ENCODE measurements around the gene GATAD2B. TPM values are rescaled to one million over a fixed set of nuclear protein-coding genes. Genes with fewer than 3 reads are reported as not detected.

Gene GATAD2B
- 1 to 10 TPM; 2.6 to 5.6 (median 4.4) TPM for polyA plus RNA-seq

DNA sequence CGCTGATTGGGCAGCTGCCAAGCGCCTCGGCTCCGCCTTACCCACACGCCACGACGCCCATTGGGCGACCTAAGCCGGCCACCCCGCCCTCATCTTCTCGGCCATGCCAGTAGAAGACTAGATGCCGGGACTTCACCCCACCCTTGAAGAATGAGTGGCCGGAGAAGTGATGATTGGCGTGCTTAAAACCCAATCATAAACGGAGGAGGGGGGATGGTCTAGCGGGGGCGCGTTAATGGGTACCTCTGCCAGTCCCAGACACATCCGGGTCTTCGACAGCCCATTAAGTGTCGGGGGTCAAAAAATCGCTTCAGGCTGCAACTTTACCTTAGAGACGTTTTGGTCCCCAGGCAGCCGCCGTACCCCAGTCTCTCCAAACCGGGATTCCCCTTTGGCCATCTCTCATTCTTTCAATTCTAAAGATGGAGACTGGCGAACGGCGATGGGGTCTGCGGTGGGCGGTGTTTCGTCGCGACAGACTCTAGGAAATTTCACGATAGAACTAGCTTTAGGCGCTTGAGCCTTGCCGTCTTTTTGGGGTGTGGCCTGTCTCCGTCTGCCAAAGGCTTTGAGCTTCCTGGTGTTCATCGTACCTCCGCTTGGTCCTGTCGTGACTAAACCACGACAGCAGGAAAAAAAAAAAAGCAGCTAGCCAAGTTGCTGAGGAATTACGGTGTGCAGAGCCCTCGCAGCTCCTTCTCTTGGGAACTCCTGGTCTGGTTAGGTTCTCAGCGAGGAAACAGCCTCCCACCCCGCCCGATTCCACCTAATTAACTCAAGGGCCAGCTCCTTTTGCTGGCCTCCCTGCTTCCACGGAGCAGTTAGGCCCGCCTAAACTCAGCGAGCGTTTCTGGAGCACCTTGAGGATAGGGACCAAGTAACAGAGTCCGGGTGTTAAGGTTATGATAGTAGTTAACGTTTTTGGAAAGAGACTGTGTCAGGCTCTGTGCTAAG, at the start of gene GATAD2B:
Gene GATAD2B, minus strand, starts transcription at position 1 of the 954 bp plus-strand sequence. CDS start 94,625 bp downstream, outside the sequence.
- 0 to 1% (median 0%) methylated on average over 53 of the region's 53 CpGs for WGBS, 3 donors
- H3K27ac ChIP-seq (ENCODE audit: low read depth, low read length) = no peak within 1 kb of the TSS

DNA sequence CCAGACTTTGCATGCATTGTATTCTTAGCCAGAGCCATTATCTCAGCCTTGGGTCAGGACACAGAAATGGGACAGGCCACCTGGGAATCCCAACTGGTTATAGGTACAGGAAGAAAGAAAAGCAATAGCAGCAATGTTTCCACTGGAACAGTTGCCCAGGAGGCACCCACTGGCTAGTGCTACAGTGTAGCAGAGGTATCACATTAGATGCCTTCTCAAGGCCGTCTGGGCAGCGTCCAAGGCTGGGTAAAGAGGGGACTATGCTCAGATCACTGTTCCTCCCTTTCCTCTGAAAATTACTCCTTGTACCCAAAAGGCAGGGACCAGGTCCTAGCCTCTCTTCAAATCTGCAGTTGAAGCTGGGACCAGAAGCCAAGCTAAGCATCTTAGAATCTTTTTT, 47.6 kb upstream of the GATAD2B start:
- 56 to 90% (median 83%) methylated on average over 2 of the region's 2 CpGs for WGBS, 3 donors
- no peak overlapping the region for H3K27ac ChIP-seq (ENCODE audit: low read depth, low read length)

DNA sequence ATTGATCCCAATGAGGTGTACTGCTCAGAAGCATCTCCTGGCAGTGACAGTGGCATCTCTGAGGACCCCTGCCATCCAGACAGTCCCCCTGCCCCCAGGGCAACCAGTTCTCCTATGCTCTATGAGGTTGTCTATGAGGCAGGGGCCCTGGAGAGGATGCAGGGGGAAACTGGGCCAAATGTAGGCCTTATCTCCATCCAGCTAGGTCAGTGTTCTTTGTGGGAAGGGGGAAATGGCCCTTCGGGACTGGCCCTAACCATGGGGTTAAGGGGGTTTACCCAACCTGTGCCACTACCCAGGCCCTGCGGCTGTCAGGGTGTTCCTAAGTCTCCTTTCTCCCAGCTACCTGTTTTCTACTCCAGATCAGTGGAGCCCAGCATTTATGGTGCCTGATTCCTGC, 46.2 kb upstream of the GATAD2B start:
- H3K27ac ChIP-seq (ENCODE audit: low read depth, low read length) = no peak overlapping the region
- WGBS, 3 donors = 88 to 95% (median 90%) methylated on average over 2 of the region's 2 CpGs

DNA sequence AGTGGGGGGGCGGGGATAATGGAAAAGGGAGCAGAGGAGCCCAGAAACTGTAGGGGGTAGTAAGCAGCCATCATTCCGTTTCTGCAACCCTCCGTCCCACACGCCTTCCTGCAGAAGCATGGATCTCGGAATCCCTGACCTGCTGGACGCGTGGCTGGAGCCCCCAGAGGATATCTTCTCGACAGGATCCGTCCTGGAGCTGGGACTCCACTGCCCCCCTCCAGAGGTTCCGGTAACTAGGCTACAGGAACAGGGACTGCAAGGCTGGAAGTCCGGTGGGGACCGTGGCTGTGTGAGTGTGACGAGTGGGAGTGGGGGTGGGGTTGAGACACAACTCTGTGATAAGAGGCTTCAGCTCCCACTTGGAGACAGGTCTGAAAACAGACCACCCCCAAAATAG, 45.6 kb upstream of the GATAD2B start:
- 5 to 11% (median 9%) methylated on average over 13 of the region's 13 CpGs for WGBS, 3 donors

DNA sequence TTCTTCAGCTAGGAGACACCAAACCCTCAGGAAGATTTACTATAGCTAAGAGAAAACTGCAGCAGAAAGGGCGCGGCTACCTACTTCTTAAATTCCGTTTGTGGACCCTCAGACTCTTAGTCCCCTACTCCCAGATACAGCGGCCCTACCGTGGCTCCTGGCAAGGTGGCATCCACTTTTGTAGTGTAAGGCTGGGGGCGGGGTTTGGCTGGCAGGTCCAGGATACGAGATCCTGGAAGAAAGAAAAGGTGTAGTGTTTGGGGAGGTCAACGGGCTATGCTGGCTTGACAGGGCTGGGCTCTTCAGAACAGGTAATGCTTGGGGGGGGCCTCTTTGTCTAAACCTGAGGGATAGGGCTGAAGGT, 45.2 kb upstream of the GATAD2B start:
- H3K27ac ChIP-seq (ENCODE audit: low read depth, low read length) = no peak overlapping the region
- 0 to 1% (median 1%) methylated on average over 8 of the region's 8 CpGs for WGBS, 3 donors

More for the DNA sequence above, 45.6 kb upstream of the GATAD2B start:
- no peak overlapping the region for H3K27ac ChIP-seq (ENCODE audit: low read depth, low read length)

DNA sequence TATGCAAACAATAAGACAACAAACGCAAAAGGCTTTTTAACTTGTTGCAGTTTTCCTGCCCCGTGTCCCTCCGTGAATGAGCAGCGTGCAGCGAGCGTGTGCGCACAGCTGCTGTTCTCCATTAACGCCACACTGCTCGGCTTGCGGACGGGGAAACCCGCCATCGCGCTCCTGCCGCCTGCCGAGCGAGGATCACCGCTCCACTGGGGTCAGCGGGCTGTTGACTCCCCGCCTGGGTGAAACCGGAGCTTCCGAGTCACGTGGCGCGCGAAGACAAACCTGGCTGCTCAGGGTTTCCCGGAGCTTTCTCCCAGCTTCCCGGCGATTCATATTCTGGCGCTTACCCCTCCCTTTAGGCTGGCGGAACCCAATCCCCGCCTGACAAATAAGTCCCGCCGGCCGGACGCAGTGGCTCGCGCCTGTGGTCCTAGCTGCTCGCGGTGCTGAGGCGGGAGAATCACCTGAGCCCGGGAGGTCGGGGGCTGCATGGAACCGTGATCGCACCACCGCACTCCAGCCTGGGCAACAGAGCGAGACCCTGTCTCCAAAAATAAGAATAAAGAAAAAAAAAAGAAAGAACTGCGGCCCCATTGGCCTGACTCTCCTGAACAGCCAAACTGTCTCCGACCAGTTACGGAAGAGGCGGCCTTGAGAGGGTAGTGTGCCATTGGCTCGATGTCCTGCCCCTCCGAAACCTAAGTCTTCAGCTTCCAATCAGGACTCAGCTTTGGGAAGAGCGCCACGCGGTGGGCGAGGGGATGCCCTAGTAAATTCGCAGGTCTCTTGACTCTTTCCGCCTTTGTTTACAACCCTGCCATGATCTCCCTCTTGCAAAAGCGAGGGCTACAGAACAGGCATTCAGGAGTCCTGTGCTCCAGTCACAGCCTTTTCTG, 44.6 kb upstream of the GATAD2B start, which contains the start of gene CREB3L4:
Gene CREB3L4, plus strand, starts transcription at position 796 of the 893 bp plus-strand sequence. CDS start 624 bp downstream, outside the sequence.
- WGBS, 3 donors = 0 to 1% (median 0%) methylated on average over 60 of the region's 60 CpGs
- no peak within 1 kb of the TSS for H3K27ac ChIP-seq (ENCODE audit: low read depth, low read length)

DNA sequence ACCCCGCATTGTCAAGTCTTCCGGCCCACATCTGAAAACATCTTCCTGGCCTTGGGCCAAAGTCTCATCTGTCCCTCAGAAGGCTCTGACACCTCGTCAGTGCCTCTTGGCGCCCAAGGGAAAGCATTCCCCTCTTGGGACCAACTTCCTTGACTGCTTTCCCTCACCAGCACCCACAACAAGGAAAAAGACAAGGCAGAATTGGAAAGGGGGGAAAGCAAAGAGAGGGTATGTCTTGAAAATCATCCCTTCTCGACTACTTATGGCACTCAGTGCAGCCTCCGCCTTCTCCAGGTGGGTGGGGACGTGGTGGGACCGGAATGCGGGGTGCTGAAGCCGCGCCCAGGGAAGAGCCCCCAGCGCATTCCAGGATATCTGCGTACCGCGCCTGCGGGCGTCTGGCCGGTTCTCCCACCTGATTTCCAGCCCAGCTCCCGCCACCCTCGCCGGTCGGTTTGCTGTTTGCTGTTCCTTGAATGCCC, 41.1 kb upstream of the GATAD2B start:
- peak overlapping the region; percentile 83 for H3K27ac ChIP-seq (ENCODE audit: low read depth, low read length)
- WGBS, 3 donors = 0 to 6% (median 2%) methylated on average over 22 of the region's 22 CpGs

DNA sequence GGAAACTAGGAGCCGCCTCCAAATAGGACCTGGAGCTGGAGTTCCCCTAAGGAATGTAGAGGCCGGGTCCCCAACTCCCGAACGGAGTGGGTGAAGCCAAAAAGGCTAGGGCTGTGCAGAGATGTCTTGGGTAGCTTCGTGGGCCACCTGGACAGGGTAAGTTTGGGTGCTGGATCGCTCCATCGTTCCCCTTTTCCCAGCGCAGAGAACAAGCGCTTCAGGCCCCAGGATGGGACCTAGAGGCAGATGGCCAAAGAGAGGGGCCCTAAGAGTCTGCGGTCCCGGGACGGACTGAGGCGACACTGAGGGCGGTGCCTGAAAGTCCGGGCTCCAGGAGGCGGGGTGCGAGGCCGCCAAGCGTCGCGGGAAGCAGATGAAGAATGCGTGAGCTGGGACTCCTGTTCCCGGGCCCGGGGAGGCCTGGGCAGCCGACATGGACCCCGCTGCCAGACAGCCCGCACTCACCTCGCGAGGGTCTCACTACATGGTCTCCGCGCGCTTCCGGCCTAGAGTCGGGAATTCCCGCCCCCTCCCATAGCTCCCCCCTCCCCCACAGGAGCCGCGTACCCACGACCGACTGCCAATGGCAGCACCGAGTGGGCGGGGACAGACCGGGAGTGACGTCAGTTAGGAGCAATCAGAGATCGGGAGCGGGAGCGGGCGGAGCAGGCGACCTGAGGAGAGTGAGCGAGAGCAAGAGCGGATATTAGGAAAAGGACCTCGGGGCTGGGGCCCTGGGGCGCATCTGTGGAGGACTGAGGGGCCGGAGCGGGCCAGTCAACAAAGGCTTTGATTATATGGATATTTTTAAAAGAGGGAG, 40.5 kb upstream of the GATAD2B start, which contains the start of gene SLC39A1:
Gene SLC39A1, minus strand, starts transcription at position 508 of the 820 bp plus-strand sequence. CDS start 822 bp downstream, outside the sequence.
- peak within 1 kb of the TSS; percentile 83 for H3K27ac ChIP-seq (ENCODE audit: low read depth, low read length)
- 0 to 1% (median 0%) methylated on average over 53 to 54 of the region's 54 CpGs for WGBS, 3 donors

DNA sequence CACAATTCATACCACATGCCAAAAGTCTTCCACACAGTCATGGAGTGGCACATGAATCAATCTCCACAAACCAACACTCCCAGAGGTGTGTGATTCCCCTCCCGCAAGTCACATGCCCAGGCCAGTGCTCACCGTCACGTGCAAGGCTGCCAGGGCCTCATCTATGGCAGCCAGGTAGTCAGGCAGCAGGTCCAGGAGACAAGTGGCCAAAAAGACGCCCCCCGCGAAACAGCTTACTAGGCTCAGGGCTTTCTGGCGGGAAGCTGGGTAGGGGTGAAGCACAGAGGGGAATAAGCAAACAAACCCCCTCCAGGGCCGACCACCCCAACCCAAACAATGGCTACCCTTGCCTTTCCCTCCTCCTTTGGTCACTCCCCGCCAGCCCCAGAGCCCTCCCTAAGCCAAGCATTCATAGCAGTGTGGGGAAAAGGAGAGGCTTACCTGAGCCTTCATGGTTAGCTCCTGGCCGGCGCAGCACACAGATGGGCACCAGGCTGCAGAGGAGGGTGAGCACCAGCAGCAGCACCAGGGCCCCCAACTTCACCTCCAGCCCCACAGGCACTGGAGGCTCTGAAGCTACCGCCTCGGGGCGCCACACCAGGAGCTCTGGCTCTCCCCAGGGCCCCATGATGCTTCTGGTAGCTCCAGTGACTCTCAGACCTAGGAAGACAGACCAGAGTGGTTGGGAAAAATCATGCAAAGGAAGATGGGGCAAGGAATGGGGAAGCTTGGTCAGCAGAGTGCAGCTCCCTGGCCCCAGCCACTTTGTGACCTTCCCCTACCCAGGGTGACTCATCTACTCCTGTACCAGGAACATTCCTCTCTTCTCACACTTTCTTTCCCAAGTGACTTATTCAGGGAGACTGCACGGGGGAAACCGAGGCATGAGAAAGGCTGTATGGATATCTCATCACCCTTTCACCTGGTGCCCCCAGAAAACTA, 39.6 kb upstream of the GATAD2B start:
- WGBS, 3 donors = 40 to 50% (median 49%) methylated on average over 16 of the region's 16 CpGs
- peak overlapping the region; percentile 69 for H3K27ac ChIP-seq (ENCODE audit: low read depth, low read length)

DNA sequence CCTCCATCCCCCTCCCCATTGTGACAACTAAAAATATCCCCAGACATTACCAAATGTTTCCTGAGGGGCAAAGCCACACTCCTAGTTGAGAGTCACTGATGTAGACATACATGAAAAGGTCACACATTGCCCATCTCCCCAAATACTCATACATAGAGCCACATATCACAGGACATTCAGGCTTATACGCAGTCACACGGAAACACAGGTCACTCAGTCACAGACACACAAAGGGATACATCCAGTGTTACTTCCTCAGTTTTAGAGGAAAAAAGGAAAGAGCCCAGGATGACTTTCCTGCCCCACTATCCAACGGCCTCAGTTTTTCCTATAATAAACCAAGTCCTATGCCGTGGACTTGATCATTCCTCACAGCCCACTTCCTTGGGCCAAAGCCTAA, 38.6 kb upstream of the GATAD2B start:
- 76 to 77% (median 77%) methylated on average over 4 of the region's 4 CpGs for WGBS, 3 donors
- no peak overlapping the region for H3K27ac ChIP-seq (ENCODE audit: low read depth, low read length)

DNA sequence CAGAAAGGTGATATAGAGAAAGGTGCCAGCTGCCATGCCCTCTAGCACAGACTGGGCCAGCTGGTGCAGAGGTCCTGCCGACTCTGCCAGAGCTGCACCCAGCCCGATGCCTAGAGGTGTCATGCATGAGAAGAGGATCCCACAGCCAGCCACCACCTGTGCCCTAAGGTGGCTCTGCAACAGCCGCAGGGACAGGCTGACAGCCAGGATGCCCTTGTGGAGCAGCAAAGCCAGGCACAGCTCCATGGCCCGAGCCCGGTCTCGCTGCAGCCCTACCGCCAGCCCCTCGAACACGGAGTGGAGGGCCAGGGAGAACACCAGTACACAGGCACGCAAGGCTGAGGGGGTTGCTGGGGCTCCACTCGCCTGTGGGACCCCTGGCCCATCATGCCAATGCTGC, 37.4 kb upstream of the GATAD2B start:
- H3K27ac ChIP-seq (ENCODE audit: low read depth, low read length) = no peak overlapping the region
- 85 to 98% (median 98%) methylated on average over 11 of the region's 11 CpGs for WGBS, 3 donors

DNA sequence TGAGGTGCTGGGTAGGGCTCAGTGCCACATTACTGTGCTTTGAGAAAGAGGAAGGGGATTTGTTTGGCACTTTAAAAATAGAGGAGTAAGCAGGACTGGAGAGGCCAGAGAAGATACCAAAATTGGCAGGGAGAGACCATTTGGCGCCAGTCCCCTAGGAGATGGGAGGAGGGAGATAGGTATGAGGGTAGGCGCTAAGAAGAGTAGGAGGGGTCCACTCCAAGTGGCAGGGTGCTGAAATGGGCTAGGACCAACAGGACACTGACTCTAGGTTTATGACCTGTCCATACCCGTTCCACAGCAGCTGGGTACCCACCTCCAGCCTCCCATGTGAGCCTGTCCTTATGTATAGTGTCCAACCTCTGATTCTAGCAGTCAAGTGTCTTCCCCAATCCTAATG, 36.7 kb upstream of the GATAD2B start:
- 60 to 71% (median 67%) methylated on average over 3 of the region's 3 CpGs for WGBS, 3 donors
- no peak overlapping the region for H3K27ac ChIP-seq (ENCODE audit: low read depth, low read length)

DNA sequence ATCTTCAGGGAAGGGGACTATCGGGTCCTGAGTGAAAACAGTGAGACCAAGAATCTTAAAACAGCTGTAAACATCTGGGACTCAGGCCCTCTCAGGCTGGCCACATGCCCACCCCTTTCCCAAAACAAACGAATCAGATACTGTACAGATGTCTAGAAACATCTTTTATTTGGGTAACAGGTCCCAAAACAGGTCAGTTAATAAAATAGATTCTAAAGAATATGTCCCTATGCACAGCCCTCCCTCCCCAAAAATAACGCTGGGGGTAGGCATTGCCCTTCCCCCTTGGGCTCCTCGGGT, 36.1 kb upstream of the GATAD2B start:
- 14 to 22% (median 16%) methylated on average over 4 of the region's 4 CpGs for WGBS, 3 donors

DNA sequence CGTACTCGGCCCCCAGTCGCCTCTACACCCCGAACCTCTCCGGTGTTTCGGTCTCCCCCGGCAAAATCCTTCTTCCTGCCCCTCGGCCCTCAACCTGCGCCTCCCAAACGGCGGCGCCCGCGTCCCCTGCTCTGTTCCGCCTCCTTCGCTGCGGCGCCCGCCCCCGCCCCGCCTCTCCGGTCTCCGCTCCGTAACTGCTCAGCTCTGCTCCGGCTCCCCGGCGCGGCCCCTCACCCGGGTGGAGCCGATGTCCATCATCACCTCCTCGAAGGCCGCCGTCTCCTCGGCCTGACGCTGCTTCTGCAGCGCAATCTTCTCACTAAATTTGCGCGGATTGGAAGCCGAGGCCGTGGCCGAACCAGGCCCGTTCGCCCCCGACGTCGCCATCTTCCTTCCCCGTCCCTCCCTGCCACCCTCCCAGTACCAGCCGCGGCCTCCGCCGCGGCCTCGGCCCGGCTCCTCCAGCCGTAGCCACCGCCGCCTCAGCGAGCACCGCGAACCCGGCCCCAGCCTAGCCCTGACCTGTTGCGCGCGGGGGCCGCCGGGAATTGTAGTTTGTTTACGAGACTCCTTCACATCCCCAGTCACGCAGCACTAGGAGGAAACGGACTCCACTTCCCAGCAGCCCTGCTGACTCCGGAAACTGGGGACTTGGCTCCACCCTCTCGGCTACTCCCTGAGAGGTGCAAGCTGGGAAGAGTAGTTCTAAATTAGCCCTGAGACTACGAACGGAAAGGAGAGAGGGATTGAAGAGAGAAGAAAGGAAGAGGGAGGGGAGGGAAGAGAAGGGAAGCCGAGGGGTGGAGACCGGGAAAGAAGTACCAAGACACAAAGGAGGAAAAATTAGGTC, 35.6 kb upstream of the GATAD2B start, which contains the start of gene CRTC2:
Gene CRTC2, minus strand, starts transcription at position 502 of the 850 bp plus-strand sequence. Its CDS starts 115 bp downstream, at position 387.
- 0% methylated on average over 74 of the region's 75 CpGs for WGBS, 3 donors
- H3K27ac ChIP-seq (ENCODE audit: low read depth, low read length) = peak within 1 kb of the TSS; percentile 62

More for the DNA sequence above, 36.1 kb upstream of the GATAD2B start:
- peak overlapping the region; percentile 62 for H3K27ac ChIP-seq (ENCODE audit: low read depth, low read length)

DNA sequence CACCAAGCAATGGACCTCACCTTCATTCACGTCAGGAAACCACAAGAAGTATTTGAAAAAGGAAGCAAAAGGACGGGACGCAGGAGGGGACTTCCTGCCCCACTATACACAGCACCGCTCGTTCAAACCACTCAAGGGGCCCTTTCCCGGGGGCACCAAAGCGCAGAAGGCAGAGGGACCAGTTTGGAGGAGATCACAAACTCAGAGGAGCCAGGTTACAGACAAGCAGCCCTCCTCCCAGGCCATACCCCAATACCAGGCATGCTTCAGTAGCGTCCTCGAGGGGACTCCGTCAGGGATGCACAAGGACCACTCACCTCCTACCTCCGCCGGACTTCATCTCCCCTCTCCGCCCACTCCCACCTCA, 35.0 kb upstream of the GATAD2B start:
- WGBS, 3 donors = 0 to 1% (median 0%) methylated on average over 13 of the region's 13 CpGs
- no peak overlapping the region for H3K27ac ChIP-seq (ENCODE audit: low read depth, low read length)

Measured in adipose tissue (tissue), 3 donors.